ENCODE data around the gene PHF2.
A peak's percentile ranks its signal among the peaks of the same experiment; 100 is the strongest.

Gene PHF2

DNA sequence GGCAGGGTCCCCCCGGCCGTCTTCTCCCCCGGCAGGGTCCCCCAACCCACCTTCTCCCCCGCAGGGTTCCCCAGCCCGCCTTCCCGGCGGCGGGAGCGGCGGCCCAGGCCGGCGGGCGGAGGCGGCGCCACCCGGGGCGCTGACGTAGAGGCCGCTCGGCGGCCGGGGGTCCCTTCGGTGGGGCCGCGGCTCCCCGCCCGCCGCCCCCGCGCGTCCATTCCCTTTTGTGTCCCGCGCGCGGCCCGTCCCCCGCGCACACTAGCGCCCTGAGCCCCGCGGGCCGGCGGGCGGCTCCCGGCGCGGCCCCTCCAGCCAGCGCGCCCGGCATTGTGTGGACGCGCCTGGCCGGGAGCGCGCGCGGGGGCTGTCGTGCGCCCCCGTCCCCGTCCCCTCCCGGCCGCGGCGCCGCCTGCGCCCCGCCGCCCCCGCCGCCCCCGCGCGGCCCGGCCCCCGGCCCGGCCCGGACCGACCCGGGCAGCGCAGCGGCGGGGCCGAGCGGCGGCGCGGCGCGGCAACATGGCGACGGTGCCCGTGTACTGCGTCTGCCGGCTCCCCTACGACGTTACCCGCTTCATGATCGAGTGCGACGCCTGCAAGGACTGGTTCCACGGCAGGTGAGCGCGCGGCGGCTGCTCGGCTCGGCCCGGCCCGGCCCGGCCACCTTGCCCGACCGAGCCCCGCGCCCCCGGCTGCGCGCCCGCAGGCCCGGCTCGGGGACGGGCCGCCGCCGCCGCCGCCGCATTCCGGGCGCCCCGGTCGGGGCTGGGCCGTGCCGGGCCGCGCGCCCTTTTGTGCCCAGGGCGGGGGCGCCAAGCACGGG, at the start of gene PHF2:
PHF2 (plus strand) TSS at position 327 of the 820 bp plus-strand sequence; CDS start at position 517, 190 bp downstream.
- DNase-seq, result peak; percentile 56

GRCh38 chr9:93531374-93531773, 45.0 kb upstream of the PHF2 start:
- no peak for DNase-seq

DNA sequence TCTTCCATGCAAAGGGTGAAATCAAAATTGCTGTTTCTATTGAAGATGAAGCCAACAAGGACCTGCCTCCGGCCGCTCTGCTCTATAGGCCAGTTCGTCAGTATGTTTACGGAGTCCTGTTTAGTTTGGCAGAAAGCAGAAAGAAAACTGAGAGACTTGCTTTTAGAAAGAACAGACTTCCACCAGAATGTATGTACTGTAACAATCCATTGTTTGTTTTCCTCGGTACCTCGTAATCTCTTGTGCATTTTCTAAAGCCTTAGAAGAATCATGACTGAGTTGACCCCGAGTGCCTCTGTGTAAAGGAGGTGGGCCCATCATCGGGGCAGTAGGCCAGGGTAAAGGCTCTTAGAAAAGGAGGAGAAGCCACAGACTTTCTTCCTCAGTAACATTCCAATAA, 44.2 kb upstream of the PHF2 start:
- DNase-seq, result no peak

DNA sequence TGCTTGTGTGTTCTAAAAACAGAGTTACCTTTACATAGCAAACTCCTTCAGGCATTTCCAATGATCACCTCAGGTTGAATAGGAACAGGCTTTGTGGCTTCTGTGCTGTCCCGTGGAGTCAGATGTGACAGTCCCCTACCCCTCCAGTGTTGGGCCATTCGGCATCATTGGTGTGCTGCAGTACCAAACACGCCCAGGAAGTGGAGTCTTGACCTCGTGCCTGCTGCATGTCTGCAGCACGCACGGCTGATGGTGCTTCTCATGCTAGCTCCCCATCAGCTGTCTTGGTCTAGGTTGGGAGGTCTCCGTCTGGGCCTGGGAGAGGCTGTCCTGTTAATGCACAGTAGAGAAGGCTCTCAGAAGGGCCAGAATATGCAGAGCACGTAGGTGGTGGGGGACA, 42.5 kb upstream of the PHF2 start:
- no peak for DNase-seq

GRCh38 chr9:93536167-93536566, 40.2 kb upstream of the PHF2 start:
- no peak for DNase-seq

DNA sequence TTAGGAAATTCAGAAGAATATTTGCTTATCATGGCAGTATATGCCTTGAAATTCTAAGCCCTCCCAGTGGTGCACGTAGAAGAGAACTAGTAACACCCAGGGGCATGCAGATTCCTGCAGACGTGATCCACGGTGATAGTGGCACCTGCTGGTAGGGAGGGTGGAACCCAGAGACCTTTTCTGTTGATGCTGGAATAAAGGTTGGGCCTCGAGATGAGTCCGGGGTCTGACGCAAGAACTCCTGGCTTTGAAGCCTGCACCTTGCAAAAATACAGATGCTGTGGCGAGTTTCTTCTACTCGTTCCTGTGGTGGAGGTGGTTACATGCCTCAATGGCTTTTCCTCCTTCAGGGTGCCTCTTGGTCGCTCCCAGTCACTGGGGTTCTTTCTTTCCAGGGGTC, 39.5 kb upstream of the PHF2 start:
- no peak for DNase-seq

DNA sequence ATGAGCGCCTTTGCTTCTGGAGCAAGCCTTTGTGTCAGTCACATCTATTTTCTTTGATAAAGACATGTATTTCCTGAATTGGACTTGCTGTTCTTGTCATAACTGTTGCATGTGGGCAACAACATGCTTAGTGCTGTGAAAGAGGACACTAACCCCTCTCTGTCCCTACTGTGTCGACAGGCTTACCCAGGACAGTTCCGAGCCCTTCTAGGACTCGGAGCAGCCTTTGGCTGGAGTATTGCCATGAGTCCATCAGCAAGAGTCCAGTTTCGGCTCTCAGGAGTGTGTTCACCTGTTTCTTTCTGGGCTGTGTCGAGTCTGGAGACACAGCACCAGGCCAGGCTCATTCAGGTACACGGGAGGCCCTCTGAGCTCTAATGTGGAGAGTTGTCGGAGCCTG, 36.1 kb upstream of the PHF2 start:
- no peak for DNase-seq

DNA sequence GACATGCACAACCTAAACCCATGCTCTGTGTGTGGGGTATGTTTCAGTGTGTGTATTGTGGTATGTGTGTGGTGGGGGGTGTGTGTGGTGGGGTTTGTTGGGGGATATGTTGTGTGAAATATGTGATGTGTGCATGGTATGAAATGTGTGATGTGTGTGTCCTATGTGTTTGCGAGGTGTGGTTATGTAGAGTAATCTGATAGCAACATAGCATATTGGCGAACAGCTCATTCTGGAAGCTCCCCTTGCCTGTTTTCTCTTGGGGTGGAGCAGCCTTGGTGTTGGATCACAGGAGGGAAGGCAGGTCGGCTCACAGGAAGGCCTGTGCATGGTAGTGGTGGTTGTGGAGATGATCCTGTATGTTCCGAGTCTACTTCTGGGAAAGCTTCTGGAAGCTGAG, 35.4 kb upstream of the PHF2 start:
- DNase-seq, result no peak

GRCh38 chr9:93541581-93542349, 34.6 kb upstream of the PHF2 start:
- DNase-seq, result no peak

DNA sequence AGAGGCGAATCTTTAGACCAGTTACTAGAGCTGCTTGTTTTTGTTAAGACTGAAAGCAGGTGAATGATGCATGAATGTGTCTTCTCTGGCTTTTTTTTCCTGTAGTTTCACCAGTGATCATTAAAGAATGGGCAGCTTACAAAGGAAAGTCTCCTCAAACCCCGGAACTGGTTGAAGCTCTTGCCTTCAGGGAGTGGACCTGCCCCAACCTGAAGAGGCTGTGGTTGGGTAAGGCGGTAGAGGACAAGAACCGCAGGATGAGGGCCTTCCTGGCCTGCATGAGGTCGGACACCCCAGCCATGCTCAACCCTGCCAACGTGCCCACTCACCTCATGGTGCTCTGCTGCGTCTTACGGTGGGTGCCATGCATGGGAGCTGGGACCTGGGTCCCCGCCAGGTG, 33.3 kb upstream of the PHF2 start:
- DNase-seq, result no peak

- DNase-seq, result no peak
These were observed 30.0 kb upstream of the PHF2 start for GRCh38 chr9:93546356-93546755.

DNA sequence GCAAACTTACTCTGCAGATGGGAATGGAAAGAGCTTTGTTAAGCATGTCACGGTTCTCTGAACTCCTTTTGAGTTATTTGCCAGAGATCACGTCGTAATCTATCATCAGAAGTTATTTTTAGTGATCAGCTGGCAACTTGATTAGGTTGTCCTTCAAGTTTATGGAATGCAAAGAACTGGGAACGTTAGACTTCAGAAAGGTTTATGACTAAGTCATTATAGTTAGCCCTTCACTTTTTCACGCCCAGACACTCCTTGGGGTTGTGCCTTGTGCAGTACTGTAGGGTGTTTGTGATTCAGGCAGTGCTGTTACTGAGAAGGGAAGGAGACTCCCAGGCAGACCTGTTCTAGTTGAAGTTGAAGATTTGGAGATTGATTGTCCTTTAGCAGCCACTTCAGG, 26.8 kb upstream of the PHF2 start:
- no peak for DNase-seq

DNA sequence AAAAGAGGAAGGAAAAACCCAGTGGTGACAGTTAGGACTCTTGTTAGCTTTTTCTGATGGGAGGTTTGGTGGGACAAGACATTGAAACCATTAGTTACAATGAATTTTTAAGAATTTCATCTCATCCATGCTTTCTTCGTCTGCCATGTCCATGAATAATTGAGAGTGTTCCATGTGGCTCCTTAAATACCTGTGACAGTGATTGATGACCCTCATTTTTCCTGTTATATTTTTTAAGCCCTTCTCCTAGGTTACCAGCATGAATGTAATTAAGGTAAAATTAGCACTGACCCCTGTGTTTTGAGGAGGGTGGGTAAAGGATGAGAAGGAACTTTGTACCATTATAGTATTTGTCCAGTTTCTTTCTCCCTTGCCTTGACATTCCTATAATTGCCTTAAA, 23.5 kb upstream of the PHF2 start:
- DNase-seq, result no peak

DNA sequence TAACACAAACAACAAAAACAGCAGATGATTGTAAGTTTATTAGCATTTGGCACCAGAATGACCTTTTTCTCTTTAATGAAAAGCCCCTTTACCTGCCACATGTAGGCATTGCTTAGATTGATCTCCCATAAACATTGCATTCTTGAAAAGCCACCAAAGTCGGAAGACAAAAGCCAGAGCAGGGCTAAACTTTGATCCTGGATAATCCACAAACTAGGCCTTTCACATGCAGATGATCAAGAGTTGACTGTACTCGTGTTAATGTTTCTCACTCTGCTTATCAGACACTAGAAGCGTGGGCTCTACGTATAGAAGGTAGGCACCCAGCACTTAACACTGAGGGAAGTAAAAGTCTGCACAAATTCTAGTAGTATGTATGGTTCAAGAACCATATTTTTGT, 21.0 kb upstream of the PHF2 start:
- no peak for DNase-seq

- DNase-seq, result no peak
These were observed 18.8 kb upstream of the PHF2 start for GRCh38 chr9:93557366-93558137.

GRCh38 chr9:93558503-93558902, 17.9 kb upstream of the PHF2 start:
- no peak for DNase-seq

DNA sequence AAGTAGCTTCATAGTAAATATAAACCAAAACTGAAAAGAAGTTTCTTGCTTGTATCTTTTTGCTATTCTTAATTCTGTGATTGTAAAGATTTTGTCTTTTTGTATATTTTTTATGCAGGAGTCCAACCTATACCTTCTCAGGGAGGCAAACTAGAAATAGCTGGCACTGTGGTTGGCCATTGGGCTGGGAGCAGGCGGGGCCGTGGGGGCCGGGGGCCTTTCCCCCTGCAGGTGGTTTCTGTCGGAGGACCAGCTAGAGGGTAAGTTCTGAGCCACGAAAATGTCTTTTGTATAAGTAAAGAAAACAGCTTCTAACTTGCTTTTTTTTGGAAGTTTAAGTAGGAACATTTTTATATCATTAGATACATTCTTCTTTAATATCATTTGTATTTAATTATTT, 15.4 kb upstream of the PHF2 start:
- no peak for DNase-seq

- DNase-seq, result no peak
These were observed 14.2 kb upstream of the PHF2 start for GRCh38 chr9:93562157-93562556.

DNA sequence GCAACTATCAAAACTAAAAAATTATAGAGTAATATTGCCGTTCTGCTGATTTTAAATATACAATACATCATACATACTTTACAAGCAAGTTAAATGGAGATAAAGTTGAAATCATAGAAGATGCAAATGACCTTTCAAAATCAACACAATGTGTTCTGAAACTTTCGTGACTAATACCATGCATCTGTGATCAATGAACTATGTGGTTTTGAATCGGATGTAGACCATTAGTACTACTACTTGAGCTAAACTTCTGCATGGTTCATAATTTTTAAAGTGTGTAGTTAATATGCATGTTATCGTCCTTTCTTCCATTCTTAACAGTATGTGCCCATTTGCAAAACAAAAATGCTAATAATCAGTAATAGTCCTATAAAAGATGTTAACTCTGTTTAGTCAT, 11.3 kb upstream of the PHF2 start:
- no peak for DNase-seq

DNA sequence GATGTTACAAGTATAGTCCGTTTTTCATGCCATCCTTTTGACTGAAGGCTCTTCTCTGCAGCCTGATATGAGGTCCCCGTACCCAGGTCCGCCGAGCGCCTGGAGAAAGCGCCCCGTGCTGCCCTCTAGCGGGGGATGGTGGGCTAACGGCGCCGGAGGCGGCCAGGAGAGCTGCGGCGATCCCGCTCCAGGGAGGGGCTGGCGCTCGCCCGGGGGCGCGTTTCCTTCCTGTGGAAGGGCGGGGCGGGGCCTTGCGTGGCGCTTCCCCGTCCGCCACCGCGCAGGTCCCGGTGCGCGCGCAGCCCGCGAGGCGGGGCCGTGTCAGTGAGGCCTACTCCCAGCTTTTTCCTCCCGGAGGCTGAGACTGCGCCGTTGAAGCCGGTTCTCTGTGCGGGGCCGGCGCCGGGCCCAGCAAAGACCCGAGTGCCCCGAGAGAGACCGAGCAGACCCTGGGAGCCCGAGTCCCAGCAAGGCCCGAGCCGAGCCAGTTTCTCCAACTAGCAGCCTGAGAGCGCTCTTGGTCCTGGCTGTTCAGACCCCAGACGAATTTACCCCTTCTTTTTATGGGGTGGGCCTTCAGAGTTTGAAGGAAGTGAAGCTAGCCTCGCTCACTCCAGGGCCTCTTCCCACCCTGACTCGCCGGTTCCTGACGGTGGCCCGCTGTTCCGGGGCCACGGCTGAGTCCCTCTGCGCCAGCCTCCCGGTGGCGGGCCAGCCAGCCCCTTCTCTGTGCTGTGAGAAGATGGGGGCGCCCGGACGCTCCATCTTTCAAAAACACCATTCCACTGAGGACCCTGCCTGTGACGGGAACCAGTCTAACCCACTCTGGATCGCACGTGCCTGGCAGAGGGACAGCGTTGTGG, 9.7 kb upstream of the PHF2 start:
- DNase-seq, result peak; percentile 97

- DNase-seq, result peak; percentile 60
These were observed 9.0 kb upstream of the PHF2 start for GRCh38 chr9:93567271-93567959.

DNA sequence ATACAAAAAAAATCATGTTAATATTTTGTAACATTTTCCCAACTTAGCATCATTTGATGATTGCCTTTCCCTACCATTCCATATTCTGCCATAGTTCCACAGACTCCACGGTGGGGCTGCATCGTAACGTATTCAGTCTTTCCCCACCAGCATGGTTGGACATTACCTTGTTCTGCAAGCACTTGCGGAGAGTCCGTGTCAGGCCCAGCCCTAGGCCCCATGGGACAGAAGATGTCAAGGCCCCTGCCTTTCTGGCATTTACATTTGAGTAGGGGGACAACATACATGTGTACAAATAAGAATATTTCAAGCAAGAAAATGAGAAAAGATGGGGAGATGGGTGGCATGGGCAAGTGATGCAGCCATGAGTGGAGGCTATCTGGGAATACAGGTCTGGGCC, 8.2 kb upstream of the PHF2 start:
- DNase-seq, result no peak
